SK-N-SH treated with all-trans-retinoic acid at 6 μM for 48 hours (cell line): ENCODE measurements around the gene OR6Q1.

Source experiments
- ATAC-seq: fragments of 200-7000 bp; cut with Tn5 transposase; 3 replicates; pipeline ENCODE4 v1.9.1; 2020; ENCODE audit warnings: mild to moderate bottlenecking, moderate library complexity
- ARNTL ChIP-seq: fragments of 450-650 bp; formaldehyde crosslinking; IDR thresholded peaks from 2 replicates; pipeline ENCODE4 v1.5.0; 2020; ENCODE audit warnings: low read depth, mild to moderate bottlenecking, moderate library complexity, borderline replicate concordance
- BACH2 ChIP-seq: fragments of 250-450 bp; sonication (Bioruptor Pico); IDR thresholded peaks from 2 replicates; pipeline ENCODE4 v1.9.0; 2021; ENCODE audit warnings: mild to moderate bottlenecking, borderline replicate concordance
- CSDC2 ChIP-seq: fragments of 250-450 bp; sonication (Bioruptor Pico); IDR thresholded peaks from 2 replicates; pipeline ENCODE4 v1.5.0; 2020; ENCODE audit warnings: mild to moderate bottlenecking, moderate library complexity
- ESRRG ChIP-seq: fragments of 250-450 bp; sonication (Bioruptor Pico); IDR thresholded peaks from 2 replicates; pipeline ENCODE4 v1.6.1; 2021; ENCODE audit warnings: mild to moderate bottlenecking
- GLIS3 ChIP-seq: fragments of 250-450 bp; sonication (Bioruptor Pico); IDR thresholded peaks from 2 replicates; pipeline ENCODE4 v1.5.0; 2020; ENCODE audit warnings: mild to moderate bottlenecking, moderate library complexity
- ISL1 ChIP-seq: fragments of 250-450 bp; sonication (Bioruptor Pico); IDR thresholded peaks from 2 replicates; pipeline ENCODE4 v2.1.2; 2022; ENCODE audit warnings: mild to moderate bottlenecking, moderate library complexity
- OSR1 ChIP-seq: fragments of 250-450 bp; sonication (Bioruptor Pico); IDR thresholded peaks from 2 replicates; pipeline ENCODE4 v1.8.0; 2022; ENCODE audit warnings: moderate library complexity, mild to moderate bottlenecking, inconsistent platforms
- PPARA ChIP-seq: fragments of 250-450 bp; sonication (Bioruptor Pico); IDR thresholded peaks from 2 replicates; pipeline ENCODE4 v1.5.0; 2020; ENCODE audit warnings: mild to moderate bottlenecking, borderline replicate concordance
- RARB ChIP-seq: fragments of 250-450 bp; sonication (Bioruptor Pico); IDR thresholded peaks from 2 replicates; pipeline ENCODE4 v1.8.0; 2021; ENCODE audit warnings: mild to moderate bottlenecking, moderate library complexity
- TCF4 ChIP-seq: fragments of 250-450 bp; sonication (Bioruptor Pico); IDR thresholded peaks from 2 replicates; pipeline ENCODE4 v1.8.0; 2021; ENCODE audit warnings: mild to moderate bottlenecking, moderate library complexity, borderline replicate concordance
- TOX ChIP-seq: fragments of 250-450 bp; sonication (Bioruptor Pico); IDR thresholded peaks from 2 replicates; pipeline ENCODE4 v1.8.0; 2021; ENCODE audit warnings: mild to moderate bottlenecking, moderate library complexity, borderline replicate concordance
- ZC3H10 ChIP-seq: fragments of 250-450 bp; sonication (Bioruptor Pico); IDR thresholded peaks from 2 replicates; pipeline ENCODE4 v1.5.1; 2021; ENCODE audit warnings: mild to moderate bottlenecking, moderate library complexity
- ZFP3 ChIP-seq: fragments of 250-450 bp; sonication (Bioruptor Pico); IDR thresholded peaks from 2 replicates; pipeline ENCODE4 v1.5.0; 2020; ENCODE audit warnings: mild to moderate bottlenecking, moderate library complexity
- ZFP30 ChIP-seq: fragments of 450-650 bp; formaldehyde crosslinking; IDR thresholded peaks from 2 replicates; pipeline ENCODE4 v1.5.0; 2022; ENCODE audit warnings: mild to moderate bottlenecking, moderate library complexity
- ZNF565 ChIP-seq: fragments of 450-650 bp; formaldehyde crosslinking; conservative IDR thresholded peaks from 2 replicates; pipeline ENCODE4 v1.5.0; 2020; ENCODE audit warnings: low read depth, mild to moderate bottlenecking, moderate library complexity
- ZNF70 ChIP-seq: fragments of 450-650 bp; formaldehyde crosslinking; IDR thresholded peaks from 2 replicates; pipeline ENCODE4 v1.5.0; 2020; ENCODE audit warnings: mild to moderate bottlenecking, moderate library complexity
- TF ChIP-seq, protein P1 (sequence below): fragments of 250-450 bp; sonication (Bioruptor Pico); IDR thresholded peaks from 2 replicates; pipeline ENCODE4 v1.5.0; 2020; ENCODE audit warnings: mild to moderate bottlenecking, moderate library complexity
- TF ChIP-seq, protein P2 (sequence below): fragments of 250-450 bp; sonication (Bioruptor Pico); IDR thresholded peaks from 2 replicates; pipeline ENCODE4 v1.8.0; 2021; ENCODE audit warnings: low read depth, mild to moderate bottlenecking, moderate library complexity, borderline replicate concordance
- TF ChIP-seq, protein P3 (sequence below): fragments of 250-450 bp; sonication (Bioruptor Pico); IDR thresholded peaks from 2 replicates; pipeline ENCODE4 v1.8.0; 2020; ENCODE audit warnings: mild to moderate bottlenecking, moderate library complexity, borderline replicate concordance
- TF ChIP-seq, protein P4 (sequence below): fragments of 250-450 bp; sonication (Bioruptor Pico); IDR thresholded peaks from 2 replicates; pipeline ENCODE4 v1.5.1; 2021; ENCODE audit warnings: mild to moderate bottlenecking, moderate library complexity
- TF ChIP-seq, protein P5 (sequence below): fragments of 250-450 bp; sonication (Bioruptor Pico); IDR thresholded peaks from 2 replicates; pipeline ENCODE4 v1.5.1; 2020; ENCODE audit warnings: low read depth, mild to moderate bottlenecking, moderate library complexity

Gene OR6Q1

DNA sequence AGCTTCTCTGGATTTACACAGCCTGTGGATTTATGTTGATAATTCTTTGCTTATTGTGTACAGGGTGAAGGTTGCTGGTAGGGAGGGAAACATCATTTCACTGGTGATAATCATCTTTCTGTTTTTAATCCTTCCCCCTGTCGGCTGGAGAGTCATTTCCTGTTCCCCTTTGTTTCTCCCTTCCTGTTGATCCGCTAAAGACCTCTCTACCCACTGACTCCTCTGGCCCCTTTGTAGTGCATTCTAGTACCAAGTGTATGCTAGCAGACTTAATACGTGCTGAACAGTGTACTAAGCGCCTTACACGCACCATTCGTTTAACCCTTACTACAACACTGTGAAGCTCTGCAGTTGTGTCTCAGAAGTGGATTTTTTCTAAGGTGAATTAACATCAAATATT, 26.1 kb upstream of the OR6Q1 start (continued):
- TF ChIP-seq, protein P1, sequence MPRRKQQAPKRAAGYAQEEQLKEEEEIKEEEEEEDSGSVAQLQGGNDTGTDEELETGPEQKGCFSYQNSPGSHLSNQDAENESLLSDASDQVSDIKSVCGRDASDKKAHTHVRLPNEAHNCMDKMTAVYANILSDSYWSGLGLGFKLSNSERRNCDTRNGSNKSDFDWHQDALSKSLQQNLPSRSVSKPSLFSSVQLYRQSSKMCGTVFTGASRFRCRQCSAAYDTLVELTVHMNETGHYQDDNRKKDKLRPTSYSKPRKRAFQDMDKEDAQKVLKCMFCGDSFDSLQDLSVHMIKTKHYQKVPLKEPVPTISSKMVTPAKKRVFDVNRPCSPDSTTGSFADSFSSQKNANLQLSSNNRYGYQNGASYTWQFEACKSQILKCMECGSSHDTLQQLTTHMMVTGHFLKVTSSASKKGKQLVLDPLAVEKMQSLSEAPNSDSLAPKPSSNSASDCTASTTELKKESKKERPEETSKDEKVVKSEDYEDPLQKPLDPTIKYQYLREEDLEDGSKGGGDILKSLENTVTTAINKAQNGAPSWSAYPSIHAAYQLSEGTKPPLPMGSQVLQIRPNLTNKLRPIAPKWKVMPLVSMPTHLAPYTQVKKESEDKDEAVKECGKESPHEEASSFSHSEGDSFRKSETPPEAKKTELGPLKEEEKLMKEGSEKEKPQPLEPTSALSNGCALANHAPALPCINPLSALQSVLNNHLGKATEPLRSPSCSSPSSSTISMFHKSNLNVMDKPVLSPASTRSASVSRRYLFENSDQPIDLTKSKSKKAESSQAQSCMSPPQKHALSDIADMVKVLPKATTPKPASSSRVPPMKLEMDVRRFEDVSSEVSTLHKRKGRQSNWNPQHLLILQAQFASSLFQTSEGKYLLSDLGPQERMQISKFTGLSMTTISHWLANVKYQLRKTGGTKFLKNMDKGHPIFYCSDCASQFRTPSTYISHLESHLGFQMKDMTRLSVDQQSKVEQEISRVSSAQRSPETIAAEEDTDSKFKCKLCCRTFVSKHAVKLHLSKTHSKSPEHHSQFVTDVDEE (CRISPR knock-in tag): no peak
- TF ChIP-seq ZNF70: no peak
- no peak for TF ChIP-seq ZNF565
- TF ChIP-seq OSR1 (CRISPR knock-in tag): no peak
- TF ChIP-seq ZFP3 (CRISPR knock-in tag): no peak
- TF ChIP-seq BACH2: no peak
- no peak for TF ChIP-seq ZC3H10 (CRISPR knock-in tag)
- TF ChIP-seq ESRRG: no peak
- TF ChIP-seq TCF4 (CRISPR knock-in tag): no peak
- TF ChIP-seq GLIS3: no peak

DNA sequence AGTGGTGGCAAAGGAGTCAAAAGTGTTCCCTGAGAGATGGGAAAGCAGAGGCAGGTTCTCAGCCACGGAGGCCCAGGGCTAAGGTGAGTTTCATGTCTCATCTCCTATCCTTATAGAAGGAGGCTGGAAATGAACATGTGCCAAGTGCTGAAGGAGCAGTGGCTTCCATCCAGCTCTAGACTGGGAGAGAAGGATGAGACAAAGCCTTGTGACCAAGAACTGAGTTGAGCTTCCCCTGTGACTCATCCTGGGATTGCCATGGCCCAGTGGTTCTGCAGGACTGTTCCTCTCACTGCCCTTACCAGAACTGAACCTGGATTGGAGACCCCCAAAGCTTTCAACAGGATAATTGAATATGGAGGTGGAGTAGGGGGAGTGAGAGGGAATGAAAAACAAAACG, 23.8 kb upstream of the OR6Q1 start:
- no peak for ATAC-seq
- TF ChIP-seq, protein P1 (CRISPR knock-in tag): no peak
- TF ChIP-seq ISL1 (CRISPR knock-in tag) (no peak), TCF4 (CRISPR knock-in tag) (no peak), ZNF70 (no peak), RARB (CRISPR knock-in tag) (no peak), CSDC2 (CRISPR knock-in tag) (no peak), TOX (CRISPR knock-in tag) (no peak), ZFP30 (CRISPR knock-in tag) (no peak), BACH2 (no peak), GLIS3 (no peak), ARNTL (CRISPR knock-in tag) (no peak), PPARA (CRISPR knock-in tag) (no peak)
- TF ChIP-seq, protein P2, sequence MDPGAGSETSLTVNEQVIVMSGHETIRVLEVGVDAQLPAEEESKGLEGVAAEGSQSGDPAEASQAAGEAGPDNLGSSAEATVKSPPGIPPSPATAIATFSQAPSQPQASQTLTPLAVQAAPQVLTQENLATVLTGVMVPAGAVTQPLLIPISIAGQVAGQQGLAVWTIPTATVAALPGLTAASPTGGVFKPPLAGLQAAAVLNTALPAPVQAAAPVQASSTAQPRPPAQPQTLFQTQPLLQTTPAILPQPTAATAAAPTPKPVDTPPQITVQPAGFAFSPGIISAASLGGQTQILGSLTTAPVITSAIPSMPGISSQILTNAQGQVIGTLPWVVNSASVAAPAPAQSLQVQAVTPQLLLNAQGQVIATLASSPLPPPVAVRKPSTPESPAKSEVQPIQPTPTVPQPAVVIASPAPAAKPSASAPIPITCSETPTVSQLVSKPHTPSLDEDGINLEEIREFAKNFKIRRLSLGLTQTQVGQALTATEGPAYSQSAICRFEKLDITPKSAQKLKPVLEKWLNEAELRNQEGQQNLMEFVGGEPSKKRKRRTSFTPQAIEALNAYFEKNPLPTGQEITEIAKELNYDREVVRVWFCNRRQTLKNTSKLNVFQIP (CRISPR knock-in tag): no peak
- TF ChIP-seq, protein P3, sequence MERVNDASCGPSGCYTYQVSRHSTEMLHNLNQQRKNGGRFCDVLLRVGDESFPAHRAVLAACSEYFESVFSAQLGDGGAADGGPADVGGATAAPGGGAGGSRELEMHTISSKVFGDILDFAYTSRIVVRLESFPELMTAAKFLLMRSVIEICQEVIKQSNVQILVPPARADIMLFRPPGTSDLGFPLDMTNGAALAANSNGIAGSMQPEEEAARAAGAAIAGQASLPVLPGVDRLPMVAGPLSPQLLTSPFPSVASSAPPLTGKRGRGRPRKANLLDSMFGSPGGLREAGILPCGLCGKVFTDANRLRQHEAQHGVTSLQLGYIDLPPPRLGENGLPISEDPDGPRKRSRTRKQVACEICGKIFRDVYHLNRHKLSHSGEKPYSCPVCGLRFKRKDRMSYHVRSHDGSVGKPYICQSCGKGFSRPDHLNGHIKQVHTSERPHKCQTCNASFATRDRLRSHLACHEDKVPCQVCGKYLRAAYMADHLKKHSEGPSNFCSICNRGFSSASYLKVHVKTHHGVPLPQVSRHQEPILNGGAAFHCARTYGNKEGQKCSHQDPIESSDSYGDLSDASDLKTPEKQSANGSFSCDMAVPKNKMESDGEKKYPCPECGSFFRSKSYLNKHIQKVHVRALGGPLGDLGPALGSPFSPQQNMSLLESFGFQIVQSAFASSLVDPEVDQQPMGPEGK: no peak

DNA sequence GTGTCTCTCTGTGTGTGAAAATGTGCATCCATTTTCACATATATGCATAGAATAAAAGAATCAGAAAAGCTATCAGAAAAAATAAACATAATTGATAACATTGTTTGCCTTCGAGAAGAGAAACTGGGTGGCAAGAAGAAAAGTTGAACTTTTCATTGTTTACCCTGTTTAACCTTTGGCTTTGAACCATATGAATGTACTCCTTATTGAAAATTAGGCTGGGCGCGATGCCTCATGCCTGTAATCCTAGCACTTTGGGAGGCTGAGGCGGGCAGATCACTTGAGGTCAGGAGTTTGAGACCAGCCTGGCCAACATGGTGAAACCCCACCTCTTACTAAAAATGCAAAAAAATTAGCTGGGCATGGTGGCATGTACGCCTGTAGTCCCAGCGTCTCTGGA, 19.0 kb upstream of the OR6Q1 start:
- ATAC-seq: no peak
- TF ChIP-seq, protein P3: no peak
- TF ChIP-seq ZNF565 (no peak), ZNF70 (no peak), OSR1 (CRISPR knock-in tag) (no peak), ESRRG (no peak), ZFP30 (CRISPR knock-in tag) (no peak), ARNTL (CRISPR knock-in tag) (no peak), BACH2 (no peak), ISL1 (CRISPR knock-in tag) (no peak), PPARA (CRISPR knock-in tag) (no peak), ZFP3 (CRISPR knock-in tag) (no peak), TCF4 (CRISPR knock-in tag) (no peak)
- TF ChIP-seq, protein P4, sequence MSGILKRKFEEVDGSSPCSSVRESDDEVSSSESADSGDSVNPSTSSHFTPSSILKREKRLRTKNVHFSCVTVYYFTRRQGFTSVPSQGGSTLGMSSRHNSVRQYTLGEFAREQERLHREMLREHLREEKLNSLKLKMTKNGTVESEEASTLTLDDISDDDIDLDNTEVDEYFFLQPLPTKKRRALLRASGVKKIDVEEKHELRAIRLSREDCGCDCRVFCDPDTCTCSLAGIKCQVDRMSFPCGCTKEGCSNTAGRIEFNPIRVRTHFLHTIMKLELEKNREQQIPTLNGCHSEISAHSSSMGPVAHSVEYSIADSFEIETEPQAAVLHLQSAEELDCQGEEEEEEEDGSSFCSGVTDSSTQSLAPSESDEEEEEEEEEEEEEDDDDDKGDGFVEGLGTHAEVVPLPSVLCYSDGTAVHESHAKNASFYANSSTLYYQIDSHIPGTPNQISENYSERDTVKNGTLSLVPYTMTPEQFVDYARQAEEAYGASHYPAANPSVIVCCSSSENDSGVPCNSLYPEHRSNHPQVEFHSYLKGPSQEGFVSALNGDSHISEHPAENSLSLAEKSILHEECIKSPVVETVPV (CRISPR knock-in tag): no peak
- TF ChIP-seq, protein P2 (CRISPR knock-in tag): no peak
- TF ChIP-seq, protein P5, sequence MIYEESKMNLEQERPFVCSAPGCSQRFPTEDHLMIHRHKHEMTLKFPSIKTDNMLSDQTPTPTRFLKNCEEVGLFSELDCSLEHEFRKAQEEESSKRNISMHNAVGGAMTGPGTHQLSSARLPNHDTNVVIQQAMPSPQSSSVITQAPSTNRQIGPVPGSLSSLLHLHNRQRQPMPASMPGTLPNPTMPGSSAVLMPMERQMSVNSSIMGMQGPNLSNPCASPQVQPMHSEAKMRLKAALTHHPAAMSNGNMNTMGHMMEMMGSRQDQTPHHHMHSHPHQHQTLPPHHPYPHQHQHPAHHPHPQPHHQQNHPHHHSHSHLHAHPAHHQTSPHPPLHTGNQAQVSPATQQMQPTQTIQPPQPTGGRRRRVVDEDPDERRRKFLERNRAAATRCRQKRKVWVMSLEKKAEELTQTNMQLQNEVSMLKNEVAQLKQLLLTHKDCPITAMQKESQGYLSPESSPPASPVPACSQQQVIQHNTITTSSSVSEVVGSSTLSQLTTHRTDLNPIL (CRISPR knock-in tag): no peak
